HG02588 (cell line): Measurements from ENCODE around the gene PADI1.
"Not testable (repeated sequence)": the region's sequence is repeated elsewhere in the genome, so short reads cannot be mapped to it uniquely, and the experiment has no call there.

Experiments
- ATAC-seq: cut with Tn5 transposase; IDR thresholded peaks from one replicate; pipeline ENCODE4 v1.9.1; 2021; ENCODE audit warnings: mild to moderate bottlenecking, moderate library complexity; ENCODE audit not compliant: unreplicated experiment

PADI1 gene

DNA sequence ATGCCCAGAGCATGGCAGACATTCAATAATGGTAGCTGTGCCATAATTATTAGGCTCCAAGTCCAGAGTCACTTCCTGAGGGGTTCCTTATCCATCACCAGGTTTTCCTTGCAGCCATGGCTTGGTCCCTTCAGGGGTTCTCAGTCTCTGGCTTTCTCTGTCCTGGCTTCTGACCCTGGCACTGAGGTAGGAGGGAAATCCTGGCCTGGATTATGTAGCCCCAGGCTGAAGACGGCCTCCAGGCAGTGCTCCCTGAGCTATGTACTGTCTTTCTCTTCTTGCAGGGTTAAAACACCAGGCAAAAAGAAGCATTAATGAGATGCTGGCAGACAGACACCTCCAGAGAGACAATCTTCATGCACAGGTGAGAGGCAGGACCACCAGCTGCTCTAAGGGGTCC lies 34.5 kb downstream of the PADI1 start:
- no peak for ATAC-seq

DNA sequence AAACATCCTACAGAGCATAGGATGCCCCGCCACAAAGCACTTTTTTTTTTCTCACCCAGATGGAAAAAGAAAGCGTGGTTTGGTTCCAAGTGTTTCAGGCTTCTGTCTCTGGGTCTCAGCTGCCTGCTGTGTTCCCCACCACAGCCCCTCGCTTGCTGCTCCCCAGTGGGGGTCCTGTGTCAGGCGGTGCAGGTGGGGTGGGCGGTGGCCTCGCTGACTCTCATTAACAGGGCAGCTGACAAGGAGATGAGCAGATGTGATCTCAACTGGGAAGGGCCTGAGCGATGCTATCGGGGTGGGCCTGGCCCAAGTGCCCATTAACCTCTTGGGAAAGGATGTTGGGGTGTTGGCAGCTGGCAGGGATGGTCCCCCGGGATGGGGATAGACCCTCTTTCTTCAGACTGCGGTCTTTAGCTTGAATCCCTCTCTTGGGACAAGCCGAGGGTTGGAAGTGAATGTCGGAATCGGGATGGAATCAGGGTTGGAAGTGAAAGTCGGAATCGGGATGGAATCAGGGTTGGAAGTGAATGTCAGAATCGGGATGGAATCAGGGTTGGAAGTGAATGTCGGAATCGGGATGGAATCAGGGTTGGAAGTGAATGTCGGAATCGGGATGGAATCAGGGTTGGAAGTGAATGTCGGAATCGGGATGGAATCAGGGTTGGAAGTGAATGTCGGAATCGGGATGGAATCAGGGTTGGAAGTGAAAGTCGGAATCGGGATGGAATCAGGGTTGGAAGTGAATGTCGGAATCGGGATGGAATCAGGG lies 36.3 kb downstream of the PADI1 start:
- not testable (repeated sequence) for ATAC-seq

DNA sequence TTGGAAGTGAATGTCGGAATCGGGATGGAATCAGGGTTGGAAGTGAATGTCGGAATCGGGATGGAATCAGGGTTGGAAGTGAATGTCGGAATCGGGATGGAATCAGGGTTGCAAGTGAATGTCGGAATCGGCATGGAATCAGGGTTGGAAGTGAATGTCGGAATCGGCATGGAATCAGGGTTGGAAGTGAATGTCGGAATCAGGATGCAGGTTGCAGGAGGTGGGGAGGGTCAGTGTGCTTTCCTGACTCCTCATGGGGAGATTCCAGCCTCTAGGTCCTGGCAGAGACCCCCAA lies 36.8 kb downstream of the PADI1 start:
- not testable (repeated sequence) for ATAC-seq

DNA sequence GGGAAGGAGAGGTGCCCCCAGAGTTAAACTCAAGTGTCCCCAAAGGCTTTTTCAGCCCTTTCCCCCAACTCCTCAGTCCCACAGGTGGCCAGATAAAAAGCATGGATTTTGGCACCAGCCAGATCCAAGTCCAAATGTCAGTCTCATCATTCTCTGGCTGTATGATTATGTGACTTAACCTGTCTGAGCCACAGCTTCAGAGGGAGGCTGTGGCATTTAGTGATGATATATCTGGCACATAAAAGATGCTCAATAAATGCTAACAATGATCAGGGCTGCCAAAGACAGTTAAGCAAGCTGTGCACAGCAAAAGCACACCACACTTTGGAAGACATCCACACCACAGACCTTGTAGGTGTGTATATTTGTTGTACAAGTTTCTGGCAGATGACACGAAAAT lies 38.3 kb downstream of the PADI1 start:
- no peak for ATAC-seq

DNA sequence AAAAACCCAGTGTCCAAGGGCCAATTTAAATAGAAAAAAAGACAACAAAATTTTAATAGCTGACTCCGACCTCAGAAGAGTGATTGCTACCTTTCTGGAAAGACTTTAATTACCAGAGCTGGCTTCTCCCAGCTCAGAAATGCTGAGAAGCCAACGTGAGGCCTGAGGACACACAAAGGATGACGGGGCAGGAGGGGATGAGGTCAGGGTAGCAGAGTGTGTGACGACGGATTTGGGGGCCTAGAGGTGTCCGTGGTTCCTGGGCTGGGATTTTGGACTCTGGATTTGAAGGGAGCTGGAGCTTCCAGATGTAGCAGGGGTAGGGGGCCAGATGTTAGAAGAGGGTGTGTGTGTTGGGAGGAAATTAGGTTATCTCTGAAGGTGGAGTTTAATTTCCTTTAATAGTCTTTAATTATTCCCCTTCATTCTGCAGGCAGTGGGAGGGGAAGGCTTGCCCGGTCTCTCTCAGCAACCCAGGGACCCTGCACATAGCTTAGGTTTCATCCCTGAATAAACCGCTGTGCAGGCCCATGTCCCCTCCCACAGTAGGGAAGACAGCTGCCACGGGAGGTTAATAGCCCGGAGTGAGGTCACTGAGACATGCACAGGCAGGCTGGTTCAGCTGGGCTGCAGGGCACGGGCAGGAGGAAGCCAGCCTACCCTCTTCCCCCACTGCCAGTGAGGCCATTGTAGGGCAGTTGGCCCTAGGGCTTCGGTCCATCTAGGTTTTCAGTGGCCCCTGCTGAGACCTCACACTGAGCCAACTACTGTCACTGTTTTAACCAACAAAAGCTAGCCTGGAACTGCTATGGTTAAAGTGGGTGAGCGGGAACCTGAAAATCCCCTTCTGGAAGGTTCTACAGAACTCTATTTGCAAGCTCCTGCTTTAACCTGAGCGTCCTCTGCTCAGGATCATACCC lies 40.2 kb downstream of the PADI1 start:
- ATAC-seq = no peak

DNA sequence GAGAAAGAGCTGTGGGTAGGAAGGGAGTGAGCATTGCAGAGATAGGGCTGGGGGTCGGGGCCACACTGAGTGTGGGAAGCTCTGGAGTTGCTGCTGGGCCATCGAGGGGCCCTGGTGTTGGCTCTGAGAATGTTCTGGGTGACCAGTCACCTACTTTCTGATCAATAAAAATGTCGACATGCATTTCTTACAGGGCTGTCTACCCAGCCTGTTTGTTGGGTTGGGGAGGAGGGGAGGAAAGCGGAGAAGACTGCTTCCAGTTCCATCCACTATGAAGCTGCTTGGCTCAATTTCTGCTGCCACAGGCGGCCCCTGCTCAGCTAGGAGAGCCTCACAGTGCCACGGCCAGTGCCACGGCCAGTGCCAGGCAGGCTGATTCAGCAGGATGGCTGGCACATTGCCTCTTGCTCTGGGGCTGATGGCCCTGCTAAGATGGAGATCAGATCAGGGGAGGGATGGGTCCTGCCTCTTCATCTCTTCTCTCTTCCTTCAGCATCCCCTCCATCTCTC lies 40.9 kb downstream of the PADI1 start:
- ATAC-seq = no peak

DNA sequence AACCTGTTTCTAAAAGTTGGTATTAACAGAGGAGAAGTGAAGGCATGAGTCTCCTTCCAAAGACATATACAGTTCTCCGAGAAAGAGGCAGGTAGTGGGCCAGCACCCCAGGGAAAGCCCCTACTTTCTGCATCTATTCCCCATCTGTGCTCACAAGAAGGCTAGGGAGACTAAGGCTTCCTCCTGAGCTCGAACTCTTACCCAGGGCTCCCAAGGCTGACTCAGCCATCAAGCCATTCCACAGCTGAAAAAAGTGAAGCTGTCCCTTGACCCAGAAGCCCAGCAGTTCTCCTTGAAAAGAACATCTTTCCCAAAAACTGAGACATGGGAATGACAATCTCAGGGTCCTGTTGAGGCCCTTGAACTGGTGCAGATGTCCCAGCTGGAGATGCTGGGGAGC lies 42.0 kb downstream of the PADI1 start:
- no peak for ATAC-seq

DNA sequence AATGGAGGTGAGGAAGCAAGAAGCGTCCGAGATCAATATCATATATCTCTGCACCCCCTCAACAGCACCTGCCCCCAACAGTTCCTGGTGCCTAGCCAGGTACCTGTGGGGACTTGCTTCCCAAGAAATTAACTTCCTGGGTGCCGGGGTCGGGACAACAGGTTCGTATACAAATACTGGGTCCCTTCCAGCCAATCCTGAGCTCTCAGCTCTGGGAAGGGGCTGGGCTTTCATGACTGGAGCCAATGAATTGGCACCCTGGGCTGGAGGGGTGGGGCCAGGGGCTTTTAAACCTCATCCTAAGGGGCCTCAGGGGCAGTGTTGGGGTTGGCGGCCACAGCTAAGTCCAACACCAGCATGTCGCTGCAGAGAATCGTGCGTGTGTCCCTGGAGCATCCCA lies 43.9 kb downstream of the PADI1 start, which contains the start of gene PADI3:
PADI3 (plus strand) TSS at position 318 of the 400 bp plus-strand sequence; CDS start at position 358, 40 bp downstream.
- ATAC-seq = no peak

DNA sequence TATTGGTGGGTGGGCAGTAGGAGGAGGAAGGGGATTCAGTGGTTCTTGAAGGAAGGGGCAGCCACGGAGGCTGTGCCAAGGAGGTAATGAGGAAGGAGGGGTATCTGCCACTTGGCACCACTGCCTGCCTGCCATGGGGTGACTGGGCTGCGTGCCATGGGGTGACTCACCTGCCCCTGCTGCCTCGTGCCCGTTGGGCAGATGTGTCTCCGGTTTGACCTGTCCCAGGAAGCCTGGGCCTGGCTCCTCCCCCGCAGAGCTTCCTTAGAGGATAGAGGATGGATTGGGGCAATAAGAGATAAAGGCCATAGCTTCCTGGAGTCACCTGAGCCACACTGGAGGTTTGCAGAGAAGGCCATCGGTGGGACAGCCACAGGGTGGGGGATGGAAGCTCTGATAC lies 45.7 kb downstream of the PADI1 start:
- ATAC-seq = no peak

DNA sequence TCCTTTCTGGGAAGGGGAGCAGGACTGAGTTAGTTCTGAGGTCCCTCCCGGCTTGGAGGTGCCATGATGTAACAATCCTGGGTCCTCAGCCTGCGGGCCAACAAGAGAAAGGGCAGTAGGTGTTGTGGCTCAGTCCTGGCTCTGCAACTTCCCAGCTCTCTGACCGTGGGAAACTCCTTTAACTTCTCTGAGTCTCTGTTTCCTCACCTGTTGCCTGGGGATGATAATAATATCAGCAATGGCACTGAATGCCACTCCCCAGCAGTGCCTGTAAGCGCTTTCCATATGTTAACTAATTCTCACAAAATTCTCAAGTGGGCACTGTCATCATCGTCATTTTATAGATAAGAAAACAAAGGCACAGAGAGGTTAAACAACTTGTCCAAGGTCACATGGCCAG lies 46.3 kb downstream of the PADI1 start:
- ATAC-seq = no peak

DNA sequence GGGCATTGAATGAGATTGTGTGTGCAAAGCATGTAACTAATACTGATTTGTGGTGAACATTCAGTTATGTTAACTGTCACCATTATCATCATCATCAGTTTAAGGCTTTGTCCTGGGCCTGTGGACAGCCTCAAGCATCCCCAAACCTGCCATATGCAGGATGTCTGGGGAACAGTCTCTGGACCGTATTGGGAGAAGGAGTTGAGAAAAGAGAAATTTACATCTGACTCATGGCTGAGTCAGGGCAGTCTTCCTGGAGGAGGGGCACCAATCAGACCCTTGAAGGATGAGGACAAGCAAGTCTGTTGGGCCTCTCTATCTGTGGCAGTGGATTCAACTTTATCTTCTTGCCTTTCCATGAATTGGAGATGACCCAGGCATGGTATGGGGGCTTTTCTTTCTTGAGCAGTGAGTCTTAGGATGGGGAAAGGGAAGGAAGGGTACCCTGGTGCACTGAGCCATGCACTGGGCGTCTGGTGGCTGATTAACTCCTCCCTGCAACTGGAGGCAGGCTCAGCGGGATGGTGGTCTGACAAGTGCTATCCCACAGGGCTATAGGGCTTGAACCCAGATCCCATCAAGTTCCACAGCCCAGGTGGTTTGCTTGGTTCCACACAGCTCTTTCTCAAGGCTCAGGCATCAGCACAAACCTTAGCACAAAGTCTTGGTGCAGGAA lies 46.9 kb downstream of the PADI1 start:
- ATAC-seq = no peak

DNA sequence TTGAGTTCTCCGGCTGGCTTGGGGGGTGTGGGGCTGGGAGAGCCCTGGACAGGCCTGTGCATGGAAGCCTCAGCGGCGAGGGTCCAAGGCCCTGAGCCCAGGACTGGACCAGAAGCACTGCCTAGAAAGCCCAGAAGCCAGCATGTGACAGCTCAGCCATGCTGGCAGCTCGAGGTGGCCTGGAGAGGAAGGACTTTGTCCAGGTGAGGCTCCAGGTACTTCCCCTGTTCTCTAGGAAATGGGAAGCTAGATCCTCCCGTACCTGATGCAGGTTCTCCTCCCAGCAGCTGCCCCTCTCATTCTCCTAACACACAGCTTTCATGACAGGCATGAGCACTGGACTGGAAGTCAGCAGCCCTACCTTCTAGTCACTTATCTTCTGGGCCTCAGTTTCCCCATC lies 50.4 kb downstream of the PADI1 start:
- ATAC-seq = no peak

DNA sequence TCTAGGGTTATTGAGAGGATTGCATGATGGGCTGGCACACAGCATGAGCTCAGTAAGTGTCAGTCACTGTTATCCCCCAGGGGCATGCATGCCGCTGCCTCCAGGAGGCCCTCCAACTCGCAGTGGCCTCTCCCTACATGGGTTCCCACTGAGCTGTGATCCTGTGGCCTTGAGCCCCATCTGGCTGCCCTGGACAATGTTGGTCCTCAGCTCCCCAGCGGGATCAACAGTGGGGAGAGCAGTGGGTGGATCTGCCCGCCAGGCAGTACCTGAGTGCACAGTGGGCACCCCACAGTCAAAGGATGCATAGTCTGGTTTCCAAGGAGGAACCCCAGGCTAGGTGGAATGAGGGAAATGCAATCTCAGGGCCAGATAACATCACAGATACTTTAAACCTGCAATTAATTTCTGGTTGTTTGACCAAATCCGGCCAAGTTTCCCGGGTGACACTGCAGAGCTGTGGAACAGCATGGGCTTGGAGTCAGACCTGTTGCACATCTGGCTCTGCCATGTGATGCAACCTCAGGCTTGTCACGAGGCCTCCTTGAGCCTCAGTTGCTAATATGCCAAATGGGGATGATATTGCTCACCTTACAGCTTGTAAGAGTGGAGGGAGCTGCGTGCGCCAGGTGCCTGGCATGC lies 53.3 kb downstream of the PADI1 start:
- no peak for ATAC-seq

DNA sequence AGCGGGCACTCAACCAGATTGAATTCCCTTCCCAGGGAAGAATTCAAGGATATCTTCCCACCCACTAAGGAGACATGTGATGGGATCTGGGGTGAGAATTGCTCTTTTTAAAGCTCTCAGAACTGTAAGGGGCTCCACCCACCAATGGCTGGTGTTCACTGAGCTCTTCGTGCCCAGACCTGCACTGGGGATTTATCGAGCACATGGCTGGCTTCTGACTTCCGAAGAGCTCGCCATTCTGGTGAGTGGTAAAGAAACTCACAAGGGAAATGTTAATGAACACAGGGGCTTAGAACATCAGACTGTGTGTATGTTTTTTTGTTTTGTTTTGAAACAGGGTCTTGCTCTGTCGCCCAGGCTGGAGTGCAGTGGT lies 53.8 kb downstream of the PADI1 start:
- ATAC-seq = no peak

DNA sequence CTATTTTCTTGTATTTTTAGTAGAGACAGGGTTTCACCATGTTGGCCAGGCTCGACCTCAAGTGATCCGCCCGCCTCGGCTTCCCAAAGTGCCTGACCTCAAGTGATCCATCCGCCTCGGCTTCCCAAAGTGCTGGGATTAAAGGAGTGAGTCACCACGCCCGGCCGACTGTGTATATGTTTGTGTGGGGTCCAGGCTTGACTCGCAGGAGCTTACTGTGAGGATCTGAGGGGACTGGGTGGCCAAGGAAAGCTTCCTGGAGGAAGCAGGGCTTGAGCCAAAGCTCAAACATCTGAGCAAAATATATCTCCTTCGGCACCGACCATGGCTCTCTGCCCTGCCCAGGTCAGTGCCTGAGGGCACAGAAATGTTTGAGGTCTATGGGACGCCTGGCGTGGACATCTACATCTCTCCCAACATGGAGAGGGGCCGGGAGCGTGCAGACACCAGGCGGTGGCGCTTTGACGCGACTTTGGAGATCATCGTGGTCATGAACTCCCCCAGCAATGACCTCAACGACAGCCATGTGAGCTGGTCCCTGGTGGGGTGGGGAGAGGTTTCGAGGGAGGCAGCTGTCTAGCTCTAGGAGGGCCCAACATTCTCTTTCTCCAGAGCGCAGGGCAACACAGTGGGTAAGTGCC lies 54.4 kb downstream of the PADI1 start:
- ATAC-seq = no peak

DNA sequence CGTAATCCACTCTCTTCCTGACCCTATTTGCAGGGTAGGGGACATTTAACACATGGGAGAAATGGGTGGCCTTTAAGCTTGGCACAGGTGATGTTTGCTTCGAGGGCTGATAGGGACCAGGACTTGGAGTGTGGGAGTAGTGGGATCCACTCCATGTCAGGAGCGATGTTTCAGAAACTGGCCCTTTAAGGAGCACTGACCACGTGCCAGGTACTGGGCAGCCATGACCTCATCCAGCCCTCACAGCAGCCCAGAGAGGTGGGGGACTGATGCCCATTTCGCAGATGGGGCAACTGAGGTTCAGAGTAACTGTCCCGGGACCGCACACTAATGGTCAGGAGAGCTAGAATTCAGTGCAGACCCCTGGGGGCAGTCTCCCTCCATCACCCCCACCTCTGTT lies 55.3 kb downstream of the PADI1 start:
- no peak for ATAC-seq

DNA sequence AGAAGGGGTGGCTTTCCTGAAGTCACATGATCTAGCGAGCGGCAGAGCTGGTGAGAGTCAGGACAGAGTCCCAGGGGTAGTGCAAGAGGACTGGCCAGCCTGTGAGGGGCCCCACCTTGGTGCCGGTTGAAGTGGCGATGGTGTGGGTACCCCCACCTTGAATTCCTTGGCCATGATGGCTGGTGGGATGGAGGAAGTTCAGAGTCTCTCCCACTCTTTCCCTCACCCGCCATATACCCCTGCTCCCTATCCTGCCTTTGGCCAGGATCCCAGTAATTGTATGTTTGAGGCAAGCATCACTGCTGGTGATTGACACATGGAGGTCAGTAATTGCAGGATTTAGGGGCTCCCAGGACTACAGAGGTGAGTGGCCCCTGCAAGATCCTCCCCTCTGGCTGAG lies 55.8 kb downstream of the PADI1 start:
- ATAC-seq = no peak

DNA sequence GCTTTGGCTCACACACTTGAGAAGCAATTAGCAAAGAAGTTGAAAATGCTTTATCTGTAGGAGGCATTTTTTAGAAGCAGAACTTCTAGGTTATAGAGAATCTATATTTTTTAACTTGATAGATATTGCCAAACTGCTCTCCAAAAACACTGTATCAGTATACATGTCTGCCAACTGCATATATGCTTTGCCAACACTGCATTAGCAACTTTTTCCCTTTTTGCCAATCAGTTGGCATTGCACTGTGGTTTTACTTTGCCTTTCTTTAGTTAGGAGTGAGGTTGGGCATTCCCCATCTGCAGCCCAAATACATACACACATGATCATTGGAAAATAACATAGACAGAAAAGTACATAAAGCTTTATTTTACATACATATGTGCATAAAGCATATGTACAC lies 59.0 kb downstream of the PADI1 start:
- ATAC-seq = no peak

DNA sequence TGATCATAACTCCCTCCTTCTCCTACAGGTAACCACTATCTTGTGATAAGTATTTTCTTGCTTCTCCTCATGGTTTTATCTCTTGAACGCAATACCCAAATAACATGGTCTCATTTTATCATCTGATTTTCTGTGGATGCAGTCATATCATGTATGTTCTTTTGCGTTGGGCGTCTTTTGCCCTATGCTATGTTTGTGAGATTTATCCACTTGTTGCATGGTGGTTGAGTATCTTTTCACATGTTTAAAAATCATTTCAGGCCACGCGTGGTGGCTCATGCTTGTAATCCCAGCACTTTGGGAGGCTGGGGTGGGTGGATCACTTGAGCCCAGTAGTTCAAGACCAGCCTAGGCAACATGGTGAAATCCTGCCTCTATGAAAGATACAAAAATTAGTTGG lies 59.5 kb downstream of the PADI1 start:
- no peak for ATAC-seq

DNA sequence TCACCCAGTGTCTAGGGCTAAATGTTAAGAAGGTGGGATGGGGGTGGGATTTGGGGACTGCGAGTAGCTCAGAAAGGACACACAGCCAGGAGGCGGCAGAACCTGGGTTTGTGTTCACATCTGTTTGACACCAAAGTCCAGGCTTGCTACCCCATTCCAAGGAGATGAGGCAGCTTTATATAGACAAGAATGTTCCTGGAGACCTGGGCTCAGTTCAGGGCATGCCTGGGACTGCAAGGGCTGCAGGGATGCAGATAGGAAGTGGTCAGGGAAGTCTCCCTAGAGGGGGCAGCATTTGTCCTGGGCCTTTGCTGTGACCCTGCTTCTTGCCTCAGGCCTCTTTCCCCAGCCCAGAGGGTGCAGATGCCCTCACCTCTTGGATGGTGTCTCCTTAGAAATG lies 60.2 kb downstream of the PADI1 start:
- no peak for ATAC-seq

DNA sequence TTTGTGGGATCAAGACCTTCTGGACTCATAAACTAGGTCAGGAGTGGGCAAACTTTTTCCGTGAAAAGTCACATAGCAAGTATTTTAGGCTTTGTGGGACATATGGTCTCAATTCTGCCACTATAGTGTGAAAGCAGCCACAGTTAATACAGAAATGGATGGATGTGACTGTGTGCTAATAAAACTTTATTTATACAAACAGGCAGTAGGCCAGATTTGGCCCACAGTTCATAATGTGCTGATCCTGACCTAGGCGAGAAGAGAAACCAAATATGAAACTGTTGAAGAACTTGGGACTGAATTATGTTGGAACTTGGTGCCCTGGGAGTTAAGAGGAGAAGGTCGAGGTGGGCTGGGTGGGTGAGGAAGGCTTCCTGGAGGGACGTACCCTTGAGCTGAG lies 61.0 kb downstream of the PADI1 start:
- ATAC-seq = no peak
